Glutamatergic neuron (in vitro differentiated cells): ENCODE measurements around the gene ATP5F1D. TPM values are rescaled to one million over a fixed set of nuclear protein-coding genes. Genes with fewer than 3 reads are reported as not detected.
"Not testable (repeated sequence)": the region's sequence is repeated elsewhere in the genome, so short reads cannot be mapped to it uniquely, and the experiment has no call there.

Experiments used
- DNase-seq: peaks from one replicate; pipeline ENCODE4 v3.0.0; 2022
- H3K27ac Mint-ChIP-seq: one replicate; pipeline ENCODE4 v1.8.0; 2020; ENCODE audit warnings: mild to moderate bottlenecking, mixed read lengths, inconsistent platforms; ENCODE audit not compliant: unreplicated experiment
- H3K27me3 Mint-ChIP-seq: one replicate; pipeline ENCODE4 v1.8.0; 2020; ENCODE audit warnings: mild to moderate bottlenecking, moderate library complexity, mixed read lengths, inconsistent platforms; ENCODE audit not compliant: unreplicated experiment
- H3K36me3 Mint-ChIP-seq: one replicate; pipeline ENCODE4 v1.8.0; 2020; ENCODE audit warnings: mild to moderate bottlenecking, mixed read lengths, inconsistent platforms; ENCODE audit not compliant: unreplicated experiment
- H3K4me1 Mint-ChIP-seq: one replicate; pipeline ENCODE4 v1.8.0; 2020; ENCODE audit warnings: mild to moderate bottlenecking, low read depth, mixed read lengths, inconsistent platforms; ENCODE audit not compliant: unreplicated experiment
- H3K4me3 Mint-ChIP-seq: one replicate; pipeline ENCODE4 v1.8.0; 2020; ENCODE audit warnings: mild to moderate bottlenecking, mixed read lengths, inconsistent platforms; ENCODE audit not compliant: unreplicated experiment
- H3K9me3 Mint-ChIP-seq: one replicate; pipeline ENCODE4 v1.8.0; 2020; ENCODE audit warnings: mild to moderate bottlenecking, moderate library complexity, mixed read lengths, inconsistent platforms; ENCODE audit not compliant: unreplicated experiment
- CTCF ChIP-seq: fragments of 200-600 bp; sonication (generic); IDR thresholded peaks from one replicate; pipeline ENCODE4 v1.5.0; 2021; ENCODE audit not compliant: partially characterized antibody, unreplicated experiment
- total RNA-seq: library from RNA; stranded (reverse); fragmentation: NEBNext Ultra II Directional; extraction: Animal tissue kit (Norgen Biotek cat#: 25700); gene quantifications from one replicate; pipeline ENCODE4 v1.2.1, GENCODE V29; 2021; ENCODE audit not compliant: unreplicated experiment

Gene ATP5F1D
- total RNA-seq, 1 donor from 2014 or later = 129 TPM

- H3K9me3 Mint-ChIP-seq = peaks cover 17% of the 10 kb centered on the region
- peaks cover 11% of the 10 kb centered on the region for H3K4me1 Mint-ChIP-seq
- H3K27me3 Mint-ChIP-seq = peaks cover 11% of the 10 kb centered on the region
- H3K36me3 Mint-ChIP-seq = no peaks in the 10 kb centered on the region
- TF ChIP-seq CTCF = no peak
- peak; percentile 42 for DNase-seq
- H3K4me3 Mint-ChIP-seq = peak overlapping the region; percentile 92
- peak overlapping the region; percentile 82 for H3K27ac Mint-ChIP-seq
Observed at GRCh38 chr19:1206864-1207450, 34.6 kb upstream of the ATP5F1D start.

- not testable (repeated sequence) for H3K36me3 Mint-ChIP-seq
Observed at GRCh38 chr19:1208830-1209229, 32.7 kb upstream of the ATP5F1D start.

GRCh38 chr19:1210227-1210538, 31.4 kb upstream of the ATP5F1D start:
- peaks cover 7% of the 10 kb centered on the region for H3K27me3 Mint-ChIP-seq
- DNase-seq = no peak
- H3K36me3 Mint-ChIP-seq = no peaks in the 10 kb centered on the region
- no peak for TF ChIP-seq CTCF
- H3K4me3 Mint-ChIP-seq = peak overlapping the region; percentile 55
- H3K4me1 Mint-ChIP-seq = peaks cover 21% of the 10 kb centered on the region
- peak overlapping the region; percentile 43 for H3K27ac Mint-ChIP-seq
- H3K9me3 Mint-ChIP-seq = peaks cover 13% of the 10 kb centered on the region

More at GRCh38 chr19:1208830-1209229, 32.7 kb upstream of the ATP5F1D start:
- not testable (repeated sequence) for H3K27ac Mint-ChIP-seq, DNase-seq
- Mint-ChIP-seq H3K9me3 (peaks cover 17% of the 10 kb centered on the region), H3K4me3 (peak overlapping the region; percentile 15), H3K4me1 (peaks cover 16% of the 10 kb centered on the region), H3K27me3 (peaks cover 14% of the 10 kb centered on the region)

GRCh38 chr19:1211494-1212234, 29.9 kb upstream of the ATP5F1D start:
- H3K9me3 Mint-ChIP-seq = peaks cover 14% of the 10 kb centered on the region
- H3K27ac Mint-ChIP-seq = peak overlapping the region; percentile 59
- peak overlapping the region; percentile 78 for H3K4me3 Mint-ChIP-seq
- no peaks in the 10 kb centered on the region for H3K36me3 Mint-ChIP-seq
- peak; percentile 12 for DNase-seq
- TF ChIP-seq CTCF = no peak
- peaks cover 26% of the 10 kb centered on the region for H3K4me1 Mint-ChIP-seq
- peaks cover 12% of the 10 kb centered on the region for H3K27me3 Mint-ChIP-seq

- peaks cover 16% of the 10 kb centered on the region for H3K9me3 Mint-ChIP-seq
- peak overlapping the region; percentile 77 for H3K4me3 Mint-ChIP-seq
- H3K4me1 Mint-ChIP-seq = peaks cover 32% of the 10 kb centered on the region
- peak; percentile 27 for DNase-seq
- peak overlapping the region; percentile 95 for H3K27ac Mint-ChIP-seq
- H3K27me3 Mint-ChIP-seq = peaks cover 17% of the 10 kb centered on the region
- H3K36me3 Mint-ChIP-seq = no peaks in the 10 kb centered on the region
- TF ChIP-seq CTCF = no peak
Observed at GRCh38 chr19:1213391-1214286, 27.9 kb upstream of the ATP5F1D start.
